ENCODE results near the gene BCO2.
A peak's percentile ranks its signal among the peaks of the same experiment; 100 is the strongest.
"Not testable (repeated sequence)": the region's sequence is repeated elsewhere in the genome, so short reads cannot be mapped to it uniquely, and the experiment has no call there.

BCO2 gene

GRCh38 chr11:112174789-112175598 lies at the start of gene BCO2:
Gene BCO2, plus strand, starts transcription at chr11:112175512. Its CDS starts 90 bp downstream, at chr11:112175602.
- DNase-seq = no peak

- DNase-seq = no peak
Measured at GRCh38 chr11:112127056-112127455, 48.3 kb upstream of the BCO2 start.

- DNase-seq = peak; percentile 18
Measured at GRCh38 chr11:112128483-112129121, 46.7 kb upstream of the BCO2 start.

- no peak for DNase-seq
Measured at GRCh38 chr11:112129656-112130055, 45.7 kb upstream of the BCO2 start.

- no peak for DNase-seq
Measured at GRCh38 chr11:112132737-112133136, 42.6 kb upstream of the BCO2 start.

GRCh38 chr11:112134473-112134872 lies 40.8 kb upstream of the BCO2 start:
- DNase-seq = no peak

- no peak for DNase-seq
Measured at GRCh38 chr11:112143597-112143996, 31.7 kb upstream of the BCO2 start.

GRCh38 chr11:112150517-112150916 lies 24.8 kb upstream of the BCO2 start:
- no peak for DNase-seq

- DNase-seq = no peak
Measured at GRCh38 chr11:112156153-112156955, 19.0 kb upstream of the BCO2 start.

- DNase-seq = no peak
Measured at GRCh38 chr11:112156956-112157766, 18.2 kb upstream of the BCO2 start.

- no peak for DNase-seq
Measured at GRCh38 chr11:112159098-112160065, 15.9 kb upstream of the BCO2 start.

GRCh38 chr11:112160091-112160848 lies 15.0 kb upstream of the BCO2 start:
- no peak for DNase-seq

- no peak for DNase-seq
Measured at GRCh38 chr11:112161012-112161411, 14.3 kb upstream of the BCO2 start.

- DNase-seq = not testable (repeated sequence)
Measured at GRCh38 chr11:112162200-112162599, 13.1 kb upstream of the BCO2 start.

GRCh38 chr11:112162761-112163546 lies 12.4 kb upstream of the BCO2 start:
- no peak for DNase-seq

- DNase-seq = no peak
Measured at GRCh38 chr11:112163875-112164685, 11.2 kb upstream of the BCO2 start, which contains the start of gene IL18. Gene IL18, minus strand, starts transcription at chr11:112164094. Its CDS starts 9,041 bp downstream, at chr11:112155053.

- DNase-seq = no peak
Measured at GRCh38 chr11:112165049-112165448, 10.3 kb upstream of the BCO2 start.

- DNase-seq = no peak
Measured at GRCh38 chr11:112166562-112166961, 8.8 kb upstream of the BCO2 start.

- no peak for DNase-seq
Measured at GRCh38 chr11:112167145-112167544, 8.2 kb upstream of the BCO2 start, which contains the start of gene TEX12. Gene TEX12, plus strand, starts transcription at chr11:112167372. Its CDS starts 1,897 bp downstream, at chr11:112169269.

All from DMS79 (cell line).